ENCODE results near the gene RNASE4.

Gene RNASE4

GRCh38 chr14:20675669-20676068 lies 8.7 kb upstream of the RNASE4 start:
- DNase-seq (ENCODE audit: low read depth, low spot score): no peak

- DNase-seq (ENCODE audit: low read depth, low spot score): no peak
Measured at GRCh38 chr14:20676072-20676471, 8.3 kb upstream of the RNASE4 start.

GRCh38 chr14:20679907-20680306 lies 4.5 kb upstream of the RNASE4 start:
- no peak for DNase-seq (ENCODE audit: low read depth, low spot score)

GRCh38 chr14:20680363-20680762 lies 4.0 kb upstream of the RNASE4 start:
- no peak for DNase-seq (ENCODE audit: low read depth, low spot score)

GRCh38 chr14:20680843-20681347 lies 3.5 kb upstream of the RNASE4 start:
- no peak for DNase-seq (ENCODE audit: low read depth, low spot score)

GRCh38 chr14:20681348-20682126 lies 2.8 kb upstream of the RNASE4 start:
- peak; percentile 75 for DNase-seq (ENCODE audit: low read depth, low spot score)

GRCh38 chr14:20682127-20682434 lies 2.3 kb upstream of the RNASE4 start:
- DNase-seq (ENCODE audit: low read depth, low spot score): no peak

GRCh38 chr14:20682435-20683124 lies 1.8 kb upstream of the RNASE4 start:
- peak; percentile 55 for DNase-seq (ENCODE audit: low read depth, low spot score)

GRCh38 chr14:20683125-20683890 lies 1.1 kb upstream of the RNASE4 start:
- DNase-seq (ENCODE audit: low read depth, low spot score): peak; percentile 54

- DNase-seq (ENCODE audit: low read depth, low spot score): no peak
Measured at GRCh38 chr14:20684662-20685456, 499 bp downstream of the RNASE4 start.

- DNase-seq (ENCODE audit: low read depth, low spot score): no peak
Measured at GRCh38 chr14:20686386-20687143, 2.2 kb downstream of the RNASE4 start.

GRCh38 chr14:20687362-20688166 lies 3.2 kb downstream of the RNASE4 start:
- no peak for DNase-seq (ENCODE audit: low read depth, low spot score)

- DNase-seq (ENCODE audit: low read depth, low spot score): no peak
Measured at GRCh38 chr14:20688167-20688839, 3.9 kb downstream of the RNASE4 start, which contains the start of gene ANG. ANG (plus strand) TSS chr14:20688764; CDS start chr14:20693565, 4,801 bp downstream.

- peak; percentile 7 for DNase-seq (ENCODE audit: low read depth, low spot score)
Measured at GRCh38 chr14:20690848-20691640, 6.7 kb downstream of the RNASE4 start.

- DNase-seq (ENCODE audit: low read depth, low spot score): no peak
Measured at GRCh38 chr14:20692116-20692751, 7.9 kb downstream of the RNASE4 start.

GRCh38 chr14:20696764-20697163 lies 12.4 kb downstream of the RNASE4 start:
- no peak for DNase-seq (ENCODE audit: low read depth, low spot score)

- peak; percentile 11 for DNase-seq (ENCODE audit: low read depth, low spot score)
Measured at GRCh38 chr14:20697273-20698017, 13.1 kb downstream of the RNASE4 start.
